ENCODE data around the gene LBR. TPM values are rescaled to one million over a fixed set of nuclear protein-coding genes. Genes with fewer than 3 reads are reported as not detected.

The LBR gene
- total and polyA plus RNA-seq, 2 experiments from 2014 or later: 29.6 to 54.2 TPM

GRCh38 chr1:225462714-225463574 is 35.1 kb upstream of the LBR start:
- Histone ChIP-seq H3K27me3 (no peaks in the 10 kb centered on the region), H4K20me1 (ENCODE audit: insufficient read depth, poor library complexity, severe bottlenecking) (no peaks in the 10 kb centered on the region), H3K36me3 (replicated peaks; ENCODE audit: insufficient read depth, low read depth) (no peaks in the 10 kb centered on the region), H3K4me1 (ENCODE audit: insufficient read depth) (peaks cover 7% of the 10 kb centered on the region), H2AFZ (no peak overlapping the region), H3K4me2 (no peak overlapping the region), H3K9me2 (replicated peaks; ENCODE audit: insufficient read depth) (no peaks in the 10 kb centered on the region), H3K9me3 (ENCODE audit: low read depth) (no peaks in the 10 kb centered on the region), H3K79me2 (no peaks in the 10 kb centered on the region), H3K27ac (no peak overlapping the region), H3K4me3 (no peak overlapping the region)
- 53% methylated on average over 14 of the region's 15 CpGs for WGBS (ENCODE audit: low lambda C conversion rate, missing lambda C conversion rate)
- DNase-seq (ENCODE audit: low spot score): no peak
- TF ChIP-seq EZH2phosphoT487 (IDR thresholded peaks at IDR 0.05; ENCODE audit: low read depth, severe bottlenecking, unreplicated experiment) (no peak), EZH2 (IDR thresholded peaks at IDR 0.05; ENCODE audit: borderline replicate concordance) (no peak), CTCF (IDR thresholded peaks at IDR 0.05; ENCODE audit: poor library complexity) (no peak)

- Histone ChIP-seq H2AFZ (no peak overlapping the region), H3K27ac (no peak overlapping the region)
- DNase-seq (ENCODE audit: low spot score): no peak
Observed at GRCh38 chr1:225462429-225462713, 34.5 kb upstream of the LBR start.

GRCh38 chr1:225461533-225462428 is 33.9 kb upstream of the LBR start:
- Histone ChIP-seq H3K27ac (no peak overlapping the region), H3K79me2 (no peaks in the 10 kb centered on the region), H3K9me2 (replicated peaks; ENCODE audit: insufficient read depth) (no peaks in the 10 kb centered on the region), H3K4me3 (no peak overlapping the region), H4K20me1 (ENCODE audit: insufficient read depth, poor library complexity, severe bottlenecking) (no peaks in the 10 kb centered on the region), H3K27me3 (no peaks in the 10 kb centered on the region), H3K4me2 (no peak overlapping the region), H3K4me1 (ENCODE audit: insufficient read depth) (peaks cover 7% of the 10 kb centered on the region), H3K36me3 (replicated peaks; ENCODE audit: insufficient read depth, low read depth) (no peaks in the 10 kb centered on the region), H3K9me3 (ENCODE audit: low read depth) (no peaks in the 10 kb centered on the region), H2AFZ (no peak overlapping the region)
- TF ChIP-seq CTCF (IDR thresholded peaks at IDR 0.05; ENCODE audit: poor library complexity): no peak
- TF ChIP-seq EZH2phosphoT487 (IDR thresholded peaks at IDR 0.05; ENCODE audit: low read depth, severe bottlenecking, unreplicated experiment): no peak
- no peak for TF ChIP-seq EZH2 (IDR thresholded peaks at IDR 0.05; ENCODE audit: borderline replicate concordance)
- DNase-seq (ENCODE audit: low spot score): no peak
- 85% methylated on average over 18 of the region's 19 CpGs for WGBS (ENCODE audit: low lambda C conversion rate, missing lambda C conversion rate)

More at GRCh38 chr1:225462429-225462713, 34.5 kb upstream of the LBR start:
- Histone ChIP-seq H3K9me3 (ENCODE audit: low read depth) (no peaks in the 10 kb centered on the region), H4K20me1 (ENCODE audit: insufficient read depth, poor library complexity, severe bottlenecking) (no peaks in the 10 kb centered on the region), H3K36me3 (replicated peaks; ENCODE audit: insufficient read depth, low read depth) (no peaks in the 10 kb centered on the region), H3K4me3 (no peak overlapping the region), H3K4me2 (no peak overlapping the region), H3K27me3 (no peaks in the 10 kb centered on the region), H3K9me2 (replicated peaks; ENCODE audit: insufficient read depth) (no peaks in the 10 kb centered on the region), H3K79me2 (no peaks in the 10 kb centered on the region), H3K4me1 (ENCODE audit: insufficient read depth) (peaks cover 7% of the 10 kb centered on the region)
- no peak for TF ChIP-seq EZH2 (IDR thresholded peaks at IDR 0.05; ENCODE audit: borderline replicate concordance)
- TF ChIP-seq EZH2phosphoT487 (IDR thresholded peaks at IDR 0.05; ENCODE audit: low read depth, severe bottlenecking, unreplicated experiment): no peak
- TF ChIP-seq CTCF (IDR thresholded peaks at IDR 0.05; ENCODE audit: poor library complexity): no peak
- 79% methylated on average over 5 of the region's 5 CpGs for WGBS (ENCODE audit: low lambda C conversion rate, missing lambda C conversion rate)

All from hepatocyte (in vitro differentiated cells).